Adrenal gland (tissue), 5 donors: ENCODE measurements around the gene MYCBPAP.

Experiments used
- CTCF ChIP-seq, 6 experiments: fragments of 450-650 bp in 4 of 6; fragments of 200-600 bp in 2 of 6; sonication (generic) in 1 of 6; IDR thresholded peaks; 1 replicate in 5 of 6; 2 replicates in 1 of 6; pipeline versions ENCODE4 v1.5.1 to v1.8.0; 2016 to 2021; ENCODE audit warnings: antibody characterized with exemption in 6 of 6, mild to moderate bottlenecking in 2 of 6, moderate library complexity in 1 of 6
- POLR2A ChIP-seq, 2 donors: fragments of 450-650 bp; IDR thresholded peaks; one replicate each; pipeline ENCODE4 v1.6.1; 2017; ENCODE audit warnings: antibody characterized with exemption in 2 of 2, mild to moderate bottlenecking in 2 of 2, moderate library complexity in 1 of 2
- donor health status: DM: no; HTN: no; CAD: no.

GRCh38 chr17:50514388-50514787, 6.1 kb downstream of the MYCBPAP start:
- no peak for TF ChIP-seq POLR2A (IDR thresholded peaks at IDR 0.05)
- TF ChIP-seq CTCF (IDR thresholded peaks at IDR 0.05) = no peak
